SJSA1 (cell line): ENCODE data around the gene KLLN. TPM values are rescaled to one million over a fixed set of nuclear protein-coding genes. Genes with fewer than 3 reads are reported as not detected.
"Not testable (repeated sequence)": the region's sequence is repeated elsewhere in the genome, so short reads cannot be mapped to it uniquely, and the experiment has no call there.

Source experiments
- DNase-seq, 2 experiments: peaks; one replicate each; pipeline ENCODE4 v3.0.0-alpha.2; 2015 to 2020; ENCODE audit warnings: low spot score in 2 of 2, low read depth in 1 of 2
- H3K27ac ChIP-seq: fragments of 250-450 bp; sonication (Bioruptor Pico); 2 replicates; pipeline ENCODE4 v1.5.1; 2020; ENCODE audit warnings: mild to moderate bottlenecking, moderate library complexity
- H3K27me3 ChIP-seq: fragments of 250-450 bp; sonication (Bioruptor Pico); replicated peaks from 2 replicates; pipeline ENCODE4 v1.5.1; 2020; ENCODE audit warnings: mild to moderate bottlenecking, moderate library complexity
- H3K36me3 ChIP-seq: fragments of 250-450 bp; sonication (Bioruptor Pico); 2 replicates; pipeline ENCODE4 v1.5.1; 2020; ENCODE audit warnings: mild to moderate bottlenecking
- H3K4me1 ChIP-seq: fragments of 250-450 bp; sonication (Bioruptor Pico); replicated peaks from 2 replicates; pipeline ENCODE4 v1.6.1; 2021; ENCODE audit warnings: mild to moderate bottlenecking
- H3K4me3 ChIP-seq: fragments of 250-450 bp; sonication (Bioruptor Pico); 2 replicates; pipeline ENCODE4 v1.5.1; 2020; ENCODE audit warnings: mild to moderate bottlenecking
- H3K9me3 ChIP-seq: fragments of 250-450 bp; sonication (Bioruptor Pico); replicated peaks from 2 replicates; pipeline ENCODE4 v1.5.1; 2020; ENCODE audit warnings: mild to moderate bottlenecking
- total RNA-seq: library from RNA; depleted of rRNA; stranded (reverse); fragments of >200 nt; shearing (Covaris generic); gene quantifications from 2 replicates; pipeline ENCODE4 v1.2.3, GENCODE V29; 2014

The KLLN gene
- total RNA-seq, 1 experiment from 2014 or later: 0.05 TPM

DNA sequence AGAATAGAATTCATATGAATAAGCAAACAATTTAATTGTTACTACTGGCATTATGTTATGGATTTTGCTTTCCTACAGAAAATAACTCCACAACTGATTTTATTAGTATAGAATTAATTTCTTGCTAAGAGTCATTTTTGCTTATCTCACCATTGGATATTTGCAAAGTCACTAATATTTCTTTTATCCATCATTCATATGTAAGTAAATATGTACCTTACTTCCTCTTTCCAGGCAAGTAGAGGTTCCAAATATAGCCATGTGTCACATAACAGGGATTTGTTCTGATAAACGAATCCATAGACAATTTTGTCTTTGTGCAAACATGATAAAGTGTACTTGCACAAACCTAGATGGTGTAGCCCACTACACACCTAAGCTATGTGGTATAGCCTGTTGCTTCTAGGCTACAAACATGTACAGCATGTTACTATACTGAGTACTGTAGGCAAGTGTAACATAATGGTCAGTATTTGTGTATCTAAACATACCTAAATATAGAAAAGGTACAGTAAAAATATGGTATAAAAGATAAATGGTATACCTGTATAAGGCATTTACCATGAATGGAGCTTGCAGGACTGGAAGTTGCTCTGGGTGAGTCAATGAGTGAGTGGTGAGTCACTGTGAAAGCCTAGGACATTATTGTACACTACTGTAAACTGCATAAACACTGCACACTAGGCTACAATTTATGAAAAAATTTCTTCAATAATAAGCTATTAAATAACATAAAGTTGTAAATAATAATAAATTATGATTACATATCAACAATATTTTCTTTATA lies 18.3 kb downstream of the KLLN start:
- Histone ChIP-seq H3K36me3 (no peaks in the 10 kb centered on the region), H3K4me1 (peaks cover 22% of the 10 kb centered on the region), H3K27ac (peak overlapping the region; percentile 58; the same call in 1 of the 2 replicates), H3K4me3 (no peak overlapping the region), H3K27me3 (no peaks in the 10 kb centered on the region), H3K9me3 (no peaks in the 10 kb centered on the region)
- DNase-seq: peak; percentile 13 to 49

GRCh38 chr10:87843714-87844113 lies 19.6 kb downstream of the KLLN start:
- H3K27ac ChIP-seq: no peak overlapping the region

DNA sequence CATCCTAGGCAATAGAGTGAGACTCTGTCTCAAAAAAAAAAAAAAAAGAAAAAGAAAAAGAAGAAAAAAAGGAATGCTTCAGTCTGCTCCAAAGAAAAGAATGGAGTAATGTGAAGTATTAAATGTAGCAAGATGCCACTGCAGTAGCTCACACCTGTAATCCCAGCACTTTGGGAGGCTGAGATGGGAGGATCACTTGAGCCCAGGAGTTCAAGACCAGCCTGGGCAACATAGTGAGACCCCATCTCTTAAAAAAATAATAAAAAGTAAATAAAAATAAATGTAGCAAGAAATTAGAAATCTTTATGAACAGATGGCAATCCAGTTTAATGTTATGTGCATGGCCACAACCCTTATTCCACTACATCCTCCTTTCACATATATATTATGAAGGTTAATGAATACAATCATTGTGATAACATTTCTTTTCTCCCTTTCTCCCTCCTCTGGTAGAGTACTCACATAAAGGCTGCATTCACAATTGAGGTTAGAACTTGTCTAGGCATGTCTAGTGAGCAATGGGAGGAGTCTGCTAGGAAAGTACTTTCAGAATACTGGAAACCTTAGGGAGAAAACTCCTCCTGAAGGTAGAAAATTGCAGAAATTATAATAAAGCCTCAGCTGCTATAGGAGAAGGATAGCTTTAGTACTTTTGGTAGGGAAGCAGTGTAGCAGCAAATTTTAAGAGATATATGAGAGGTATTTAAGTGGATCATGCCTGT lies 20.4 kb downstream of the KLLN start:
- Histone ChIP-seq H3K9me3 (no peaks in the 10 kb centered on the region), H3K4me1 (peaks cover 22% of the 10 kb centered on the region), H3K36me3 (no peaks in the 10 kb centered on the region), H3K27me3 (no peaks in the 10 kb centered on the region), H3K4me3 (no peak overlapping the region), H3K27ac (no peak overlapping the region)
- DNase-seq: peak in 1 of 2 experiments; percentile 23

More at GRCh38 chr10:87843714-87844113, 19.6 kb downstream of the KLLN start:
- no peaks in the 10 kb centered on the region for H3K9me3 ChIP-seq
- peaks cover 22% of the 10 kb centered on the region for H3K4me1 ChIP-seq
- no peaks in the 10 kb centered on the region for H3K27me3 ChIP-seq
- no peaks in the 10 kb centered on the region for H3K36me3 ChIP-seq
- H3K4me3 ChIP-seq: no peak overlapping the region
- DNase-seq: no peak

DNA sequence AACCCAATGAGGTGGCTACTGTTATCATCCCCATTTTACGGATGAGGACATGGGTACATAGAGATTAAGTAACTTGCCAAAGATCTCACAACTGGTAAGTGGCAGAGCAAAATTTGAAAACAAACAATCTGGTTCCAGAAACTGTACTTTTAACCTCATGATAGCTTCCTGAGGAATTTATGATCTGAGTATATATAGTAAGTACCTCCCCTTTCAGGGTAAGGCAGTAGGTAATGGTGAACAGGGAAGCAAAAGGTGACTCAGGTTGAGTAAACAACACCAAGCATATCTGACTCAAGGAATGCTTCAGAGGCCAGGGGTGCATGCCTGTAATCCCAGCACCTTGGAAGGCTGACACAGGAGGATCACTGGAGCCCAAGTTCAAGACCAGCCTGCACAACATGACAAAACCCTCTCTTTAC lies 21.1 kb downstream of the KLLN start:
- no peak overlapping the region for H3K27ac ChIP-seq
- no peaks in the 10 kb centered on the region for H3K27me3 ChIP-seq
- H3K4me1 ChIP-seq: peaks cover 22% of the 10 kb centered on the region
- no peak for DNase-seq
- no peaks in the 10 kb centered on the region for H3K36me3 ChIP-seq
- no peaks in the 10 kb centered on the region for H3K9me3 ChIP-seq
- no peak overlapping the region for H3K4me3 ChIP-seq

DNA sequence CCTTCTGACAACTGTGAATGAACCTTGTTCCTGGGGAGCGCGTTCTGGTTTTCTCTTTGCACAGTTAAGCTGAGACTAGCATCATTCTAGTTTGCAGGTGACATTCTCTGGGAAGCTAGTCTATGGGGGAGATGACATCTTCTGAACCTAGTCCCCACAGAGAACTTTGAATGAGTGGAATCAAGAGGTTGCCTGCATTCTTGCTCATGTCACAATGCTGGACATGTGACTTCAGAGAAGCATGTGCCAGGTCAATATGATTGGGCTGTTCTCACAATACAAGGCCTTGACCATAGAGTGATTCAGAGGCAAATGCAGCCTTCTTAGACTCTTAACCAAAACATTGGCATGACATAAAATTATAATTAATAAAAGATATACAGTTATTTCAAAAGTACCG lies 22.1 kb downstream of the KLLN start:
- no peak overlapping the region for H3K4me3 ChIP-seq
- DNase-seq: no peak
- H3K9me3 ChIP-seq: no peaks in the 10 kb centered on the region
- peaks cover 21% of the 10 kb centered on the region for H3K4me1 ChIP-seq
- H3K27me3 ChIP-seq: no peaks in the 10 kb centered on the region
- no peak overlapping the region for H3K27ac ChIP-seq
- no peaks in the 10 kb centered on the region for H3K36me3 ChIP-seq

DNA sequence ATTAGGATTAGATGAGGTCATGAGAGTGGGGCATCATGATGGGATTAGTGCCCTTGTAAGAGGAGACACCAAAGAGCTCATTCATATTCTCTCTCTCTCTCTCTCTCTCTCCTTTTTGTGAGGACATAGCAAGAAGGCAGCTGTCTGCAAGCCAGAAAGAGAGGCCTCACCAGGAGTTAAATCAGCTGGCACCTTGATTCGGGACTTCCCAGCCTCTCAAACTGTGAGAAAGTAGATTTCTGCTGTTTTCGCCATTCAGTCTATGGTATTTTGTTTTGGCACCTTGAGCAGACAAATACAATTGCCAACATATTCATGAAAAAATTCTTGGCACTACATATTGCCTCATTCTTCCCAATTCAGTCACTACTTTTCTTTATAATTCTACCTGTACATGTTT lies 24.7 kb downstream of the KLLN start:
- no peak for DNase-seq
- no peaks in the 10 kb centered on the region; the same call in none of the 2 replicates for H3K27me3 ChIP-seq
- peaks cover 8% of the 10 kb centered on the region for H3K4me1 ChIP-seq
- H3K4me3 ChIP-seq: no peak overlapping the region
- H3K36me3 ChIP-seq: no peaks in the 10 kb centered on the region
- H3K9me3 ChIP-seq: no peaks in the 10 kb centered on the region
- H3K27ac ChIP-seq: no peak overlapping the region

- H3K4me1 ChIP-seq: 0 out of 2 replicates have a peak, but pooled peaks cover 3% of the 10 kb centered on the region
- H3K4me3 ChIP-seq: no peak overlapping the region
- H3K27ac ChIP-seq: no peak overlapping the region
- no peaks in the 10 kb centered on the region for H3K36me3 ChIP-seq
- no peaks in the 10 kb centered on the region; the same call in none of the 2 replicates for H3K27me3 ChIP-seq
- no peak for DNase-seq
- H3K9me3 ChIP-seq: no peaks in the 10 kb centered on the region
These were observed 25.9 kb downstream of the KLLN start for GRCh38 chr10:87837445-87837844.

- Histone ChIP-seq H3K36me3 (no peaks in the 10 kb centered on the region), H3K4me1 (no peaks in the 10 kb centered on the region), H3K27ac (no peak overlapping the region), H3K4me3 (no peak overlapping the region), H3K9me3 (no peaks in the 10 kb centered on the region), H3K27me3 (no peaks in the 10 kb centered on the region; the same call in none of the 2 replicates)
- DNase-seq: no peak
These were observed 27.2 kb downstream of the KLLN start for GRCh38 chr10:87836098-87836497.

DNA sequence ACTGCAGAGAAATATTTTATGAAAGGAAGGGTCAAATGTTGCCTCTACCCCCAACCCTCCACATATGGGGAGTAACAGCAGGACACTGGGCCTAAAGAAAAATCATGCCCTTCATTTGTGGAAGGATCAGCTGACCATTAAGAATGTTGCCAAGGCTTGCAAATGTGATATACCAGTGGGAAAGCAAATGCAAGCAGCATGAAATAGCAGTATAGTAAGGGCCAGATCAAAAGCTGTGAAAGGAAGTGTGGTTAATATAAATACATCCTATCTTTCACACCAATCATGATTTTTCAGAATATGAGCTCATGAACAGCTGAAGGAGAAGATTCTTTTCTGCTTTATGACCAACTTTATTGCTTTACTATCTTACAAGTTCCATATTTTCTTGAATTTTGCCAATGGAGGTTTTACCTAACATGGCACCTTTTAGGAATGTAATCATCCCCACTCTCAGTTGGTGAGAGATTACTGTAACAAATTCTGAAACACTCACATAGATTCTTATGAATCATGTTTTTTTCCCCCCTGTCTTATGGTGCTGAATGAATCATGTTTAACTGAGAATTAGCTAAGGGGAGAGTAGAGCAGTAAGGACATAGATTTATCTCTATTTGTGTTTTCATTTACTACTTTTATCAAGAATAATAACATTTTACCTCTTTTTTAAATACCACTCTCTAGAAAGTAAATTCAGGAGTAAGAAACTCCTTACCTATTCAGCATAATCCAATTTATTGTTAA lies 33.2 kb downstream of the KLLN start:
- no peaks in the 10 kb centered on the region; the same call in 1 of the 2 replicates for H3K27me3 ChIP-seq
- no peaks in the 10 kb centered on the region for H3K36me3 ChIP-seq
- H3K4me1 ChIP-seq: no peaks in the 10 kb centered on the region
- H3K27ac ChIP-seq: no peak overlapping the region
- H3K9me3 ChIP-seq: no peaks in the 10 kb centered on the region
- DNase-seq: no peak
- H3K4me3 ChIP-seq: no peak overlapping the region

- H3K27ac ChIP-seq, H3K4me1 ChIP-seq, H3K4me3 ChIP-seq, H3K36me3 ChIP-seq, DNase-seq, H3K27me3 ChIP-seq, H3K9me3 ChIP-seq: not testable (repeated sequence)
These were observed 34.3 kb downstream of the KLLN start for GRCh38 chr10:87829051-87829450.

GRCh38 chr10:87827681-87828080 lies 35.7 kb downstream of the KLLN start:
- H3K27me3 ChIP-seq: no peaks in the 10 kb centered on the region; the same call in 1 of the 2 replicates
- no peak overlapping the region for H3K4me3 ChIP-seq
- DNase-seq: no peak
- H3K27ac ChIP-seq: no peak overlapping the region
- no peaks in the 10 kb centered on the region for H3K4me1 ChIP-seq
- no peaks in the 10 kb centered on the region for H3K9me3 ChIP-seq
- no peaks in the 10 kb centered on the region for H3K36me3 ChIP-seq

- Histone ChIP-seq H3K9me3 (no peaks in the 10 kb centered on the region), H3K27ac (no peak overlapping the region), H3K4me1 (no peaks in the 10 kb centered on the region), H3K36me3 (no peaks in the 10 kb centered on the region), H3K4me3 (no peak overlapping the region), H3K27me3 (no peaks in the 10 kb centered on the region; the same call in 1 of the 2 replicates)
- DNase-seq: no peak
These were observed 36.7 kb downstream of the KLLN start for GRCh38 chr10:87826653-87827052.

GRCh38 chr10:87819289-87819585 lies 44.1 kb downstream of the KLLN start:
- Histone ChIP-seq H3K27me3 (no peaks in the 10 kb centered on the region; the same call in 1 of the 2 replicates), H3K4me3 (no peak overlapping the region), H3K4me1 (no peaks in the 10 kb centered on the region; the same call in 1 of the 2 replicates), H3K36me3 (0 out of 2 replicates have a peak, but pooled peaks cover 4% of the 10 kb centered on the region), H3K27ac (no peak overlapping the region), H3K9me3 (no peaks in the 10 kb centered on the region)
- DNase-seq: no peak
